NCI-H2196 (cell line): ENCODE data around the gene KCTD17.

Experiments used
- DNase-seq: peaks from one replicate; lab custom pipeline; 2025; ENCODE audit not compliant: unreplicated experiment; lab: John Stamatoyannopoulos, UW

KCTD17 gene, protein sequence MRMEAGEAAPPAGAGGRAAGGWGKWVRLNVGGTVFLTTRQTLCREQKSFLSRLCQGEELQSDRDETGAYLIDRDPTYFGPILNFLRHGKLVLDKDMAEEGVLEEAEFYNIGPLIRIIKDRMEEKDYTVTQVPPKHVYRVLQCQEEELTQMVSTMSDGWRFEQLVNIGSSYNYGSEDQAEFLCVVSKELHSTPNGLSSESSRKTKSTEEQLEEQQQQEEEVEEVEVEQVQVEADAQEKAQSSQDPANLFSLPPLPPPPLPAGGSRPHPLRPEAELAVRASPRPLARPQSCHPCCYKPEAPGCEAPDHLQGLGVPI

DNA sequence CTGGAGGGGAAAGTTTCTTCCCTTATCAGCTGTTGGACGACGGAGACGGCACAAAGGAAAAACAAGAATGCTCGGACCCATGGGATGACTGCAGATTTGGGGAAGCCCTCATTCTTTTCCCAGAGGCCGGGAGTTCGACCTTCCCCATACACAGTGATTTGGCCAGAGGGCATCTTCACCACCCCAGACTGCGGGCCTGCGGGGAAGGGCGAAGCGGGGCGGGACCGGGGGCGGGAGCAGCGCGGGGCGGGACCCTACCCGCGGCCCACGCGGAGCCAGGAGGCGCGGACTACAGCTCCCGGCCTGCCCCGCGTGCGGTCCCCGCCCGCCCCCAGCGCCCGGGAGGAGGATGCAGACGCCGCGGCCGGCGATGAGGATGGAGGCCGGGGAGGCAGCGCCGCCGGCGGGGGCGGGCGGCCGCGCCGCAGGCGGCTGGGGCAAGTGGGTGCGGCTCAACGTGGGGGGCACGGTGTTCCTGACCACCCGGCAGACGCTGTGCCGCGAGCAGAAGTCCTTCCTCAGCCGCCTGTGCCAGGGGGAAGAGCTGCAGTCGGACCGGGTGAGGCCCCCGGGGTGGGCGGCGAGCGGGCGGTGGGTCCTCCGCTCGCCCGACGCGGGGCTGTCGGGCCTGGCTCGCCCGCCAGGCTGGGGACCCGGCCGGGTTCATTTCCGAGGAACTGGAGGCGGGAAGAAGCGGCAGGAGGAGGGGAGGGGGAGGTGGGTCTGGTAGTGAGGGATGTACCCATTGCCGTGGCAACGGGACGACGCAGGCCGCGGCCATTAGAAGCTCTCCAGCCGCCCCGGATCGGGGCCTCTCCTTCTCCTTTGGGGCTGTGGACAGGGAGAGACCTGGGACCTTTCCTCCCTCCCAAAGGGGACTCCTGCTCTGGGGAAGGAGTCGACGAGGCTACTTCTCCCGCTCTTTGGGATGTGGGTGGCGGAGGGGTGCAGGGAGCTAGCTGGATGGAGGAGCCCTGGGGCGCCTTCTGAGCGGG, at the start of gene KCTD17:
TSS of gene KCTD17 (plus strand) at position 352 of the 995 bp plus-strand sequence. CDS start at position 371, 19 bp downstream.
- peak; percentile 34 for DNase-seq

DNA sequence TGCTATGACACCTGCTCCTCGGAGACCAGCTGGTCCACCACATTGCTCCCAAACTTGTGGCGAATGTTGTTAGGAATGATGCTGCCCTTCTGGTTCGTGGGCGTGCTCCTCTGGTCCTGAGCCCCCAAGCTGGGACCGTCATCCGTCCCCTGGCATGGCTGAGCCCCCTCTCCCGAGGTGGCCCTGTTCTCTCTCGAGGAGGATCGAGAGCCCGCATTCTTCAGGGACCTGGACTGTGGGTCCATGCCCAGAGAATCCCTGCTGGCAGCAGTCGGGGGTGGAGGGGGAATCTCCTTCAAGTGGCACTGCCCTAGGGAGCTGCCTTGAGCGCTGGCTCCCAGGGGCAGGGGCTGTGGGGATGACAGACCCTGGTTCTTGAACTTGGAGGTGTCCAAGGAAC, 49.7 kb upstream of the KCTD17 start:
- DNase-seq: no peak

DNA sequence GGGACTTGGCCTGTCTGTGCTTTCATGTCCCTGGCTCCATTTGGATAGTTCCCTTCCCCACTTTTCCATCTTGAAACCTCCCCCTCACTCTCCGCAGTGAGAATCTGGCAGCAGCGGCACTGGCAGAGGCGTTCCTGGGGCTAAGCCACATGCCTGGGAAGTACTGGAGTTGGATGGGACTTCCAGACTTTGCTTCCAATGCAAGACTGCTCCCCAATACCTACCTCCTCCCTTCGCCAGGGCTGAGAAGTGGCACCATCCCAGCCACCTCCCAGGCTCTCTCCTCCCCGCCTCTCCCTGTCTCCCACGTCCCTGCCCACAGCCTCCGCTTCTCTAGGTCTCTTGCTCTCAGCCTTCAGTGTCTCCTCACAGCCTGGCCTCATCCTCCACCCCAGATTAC, 48.9 kb upstream of the KCTD17 start:
- DNase-seq: no peak

DNA sequence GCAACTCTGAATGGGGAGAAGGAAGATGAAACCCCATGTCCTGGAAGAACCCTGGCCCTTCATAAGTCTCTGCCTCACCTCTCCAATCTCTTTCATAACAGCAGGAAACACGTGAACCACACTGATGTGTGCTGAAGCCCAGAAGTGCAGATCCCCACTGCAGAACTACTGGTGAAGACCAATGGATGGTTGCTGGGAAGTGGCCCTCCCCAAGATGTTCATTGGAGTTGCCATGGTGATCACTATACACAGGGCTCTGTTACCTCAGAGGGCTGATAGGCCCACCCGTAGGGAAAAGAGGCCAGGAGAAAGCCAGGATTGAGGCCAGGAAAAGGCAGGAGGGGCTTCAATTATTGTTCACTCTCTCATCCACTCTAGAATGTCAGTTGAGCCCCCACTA, 43.9 kb upstream of the KCTD17 start:
- DNase-seq: no peak

DNA sequence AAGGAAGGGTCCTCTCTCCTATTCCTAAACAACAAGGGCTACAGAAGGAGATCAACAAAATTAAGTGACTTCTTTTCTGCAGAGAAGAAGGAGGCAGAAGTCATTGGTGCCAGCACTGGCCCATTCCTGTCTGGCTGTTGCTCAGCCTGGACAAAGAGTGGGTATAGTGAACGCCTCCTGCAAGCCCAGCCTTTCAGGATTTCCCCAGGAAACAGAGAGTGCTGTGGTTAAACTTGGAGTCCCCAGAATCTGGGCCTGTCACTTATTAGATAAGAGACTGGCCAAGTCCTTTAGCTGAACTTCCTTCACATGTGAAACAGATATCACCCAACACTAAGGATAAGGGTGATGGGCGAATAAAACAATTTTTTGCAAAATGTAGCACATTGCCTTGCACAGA, 43.2 kb upstream of the KCTD17 start:
- no peak for DNase-seq

DNA sequence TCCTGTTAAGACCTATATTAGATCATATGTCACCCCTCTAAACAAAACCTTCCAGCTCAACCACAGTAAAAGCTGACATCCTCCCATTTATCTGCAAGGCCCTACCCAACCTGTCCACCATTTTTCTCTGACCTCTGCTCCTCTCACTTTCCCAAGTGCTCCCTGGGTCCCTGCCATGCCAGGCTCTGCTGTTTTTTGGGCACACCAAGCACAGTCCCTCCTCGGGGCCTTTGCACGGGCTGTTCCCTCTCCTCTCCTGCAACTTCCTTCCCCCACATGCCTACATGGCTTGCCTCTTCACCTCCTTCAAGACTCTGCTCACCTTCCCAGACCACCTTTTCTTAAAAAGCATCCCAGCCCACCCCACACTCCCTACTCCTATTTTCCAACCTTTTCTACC, 42.1 kb upstream of the KCTD17 start:
- no peak for DNase-seq

DNA sequence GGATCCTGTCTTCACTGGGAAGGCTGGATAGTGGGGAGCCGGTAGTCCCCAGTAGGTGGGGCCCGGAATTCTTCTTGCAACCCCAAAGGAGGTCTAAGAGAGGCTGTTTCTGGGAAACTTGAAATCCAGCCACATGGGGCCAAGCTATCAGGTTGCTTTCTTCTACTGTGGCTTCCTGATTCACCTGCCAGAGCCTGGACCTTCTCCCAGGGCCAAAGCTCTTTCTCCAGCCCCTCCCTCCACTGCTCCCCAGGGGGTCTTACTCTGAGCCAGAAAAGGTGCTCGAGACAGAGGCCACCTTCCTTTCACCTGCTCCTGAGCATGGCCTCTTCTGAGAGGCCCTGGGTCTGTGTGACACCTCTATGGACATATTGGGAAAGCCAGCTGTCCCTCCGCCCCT, 41.4 kb upstream of the KCTD17 start:
- peak; percentile 18 for DNase-seq

DNA sequence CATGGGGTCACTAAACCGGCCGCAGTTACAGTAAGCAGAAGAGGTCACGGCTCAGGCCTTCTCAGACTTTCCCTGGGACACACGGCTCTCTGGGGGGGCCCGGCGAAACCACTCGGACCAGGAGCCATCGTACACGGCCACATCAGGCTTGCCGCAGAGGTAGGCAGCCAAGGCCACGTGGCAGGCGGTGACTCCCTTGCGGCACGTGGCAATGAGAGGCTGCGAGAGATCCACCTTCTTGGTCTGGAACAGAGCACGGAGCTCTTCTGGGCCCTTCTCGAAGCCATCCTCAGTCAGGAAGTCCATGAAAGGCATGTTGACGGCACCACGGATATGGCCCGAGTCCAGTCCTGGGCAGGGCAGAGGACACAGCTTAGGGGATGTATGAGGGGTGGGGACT, 40.6 kb upstream of the KCTD17 start:
- no peak for DNase-seq

DNA sequence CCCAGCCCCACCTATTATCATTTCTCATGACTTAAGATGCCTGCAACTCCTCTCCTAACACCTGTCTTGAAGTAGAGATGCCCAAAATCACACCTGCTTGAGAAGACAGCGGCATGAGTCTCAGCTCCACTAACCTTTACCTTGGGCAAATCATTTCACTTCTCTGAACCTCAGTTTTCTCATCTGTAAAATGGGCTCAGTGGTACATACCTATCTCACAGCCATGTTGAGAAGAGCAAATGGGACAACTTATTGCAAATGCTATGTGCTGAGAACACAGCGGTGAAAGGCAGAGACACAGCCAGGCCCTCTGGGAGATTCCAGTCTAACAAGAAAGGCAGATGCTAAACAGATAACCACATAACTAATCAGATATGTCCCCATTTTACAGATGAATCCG, 40.1 kb upstream of the KCTD17 start:
- DNase-seq: no peak

DNA sequence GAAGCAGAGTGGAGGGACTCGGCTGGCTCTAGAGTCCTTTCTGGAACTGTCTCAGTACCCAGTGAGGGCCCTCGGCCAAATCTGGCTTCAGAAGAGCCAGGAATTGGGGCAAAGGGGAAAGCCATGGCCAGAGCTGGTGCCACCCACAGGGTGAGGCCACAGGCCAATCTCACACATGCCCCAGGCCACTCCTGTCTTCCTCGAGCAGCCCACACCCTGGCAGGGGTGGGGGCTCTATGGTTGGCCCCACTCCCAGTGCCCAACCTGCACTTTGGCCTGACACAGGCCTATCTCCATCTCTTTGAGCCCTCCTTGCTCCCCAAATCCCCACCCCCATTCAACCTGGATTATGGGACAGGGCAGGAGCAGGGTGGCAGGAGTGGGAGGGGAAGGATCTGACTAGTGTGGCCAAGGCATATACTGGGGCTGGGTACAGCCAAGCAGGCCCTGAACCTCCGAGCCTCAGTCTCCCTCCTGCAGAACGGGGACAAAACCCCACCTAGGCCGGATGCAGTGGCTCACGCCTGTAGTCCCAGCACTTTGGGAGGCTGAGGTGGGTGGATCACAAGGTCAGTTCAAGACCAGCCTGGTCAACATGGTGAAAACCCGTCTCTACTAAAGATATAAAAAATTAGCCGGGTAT, 39.2 kb upstream of the KCTD17 start:
- no peak for DNase-seq

DNA sequence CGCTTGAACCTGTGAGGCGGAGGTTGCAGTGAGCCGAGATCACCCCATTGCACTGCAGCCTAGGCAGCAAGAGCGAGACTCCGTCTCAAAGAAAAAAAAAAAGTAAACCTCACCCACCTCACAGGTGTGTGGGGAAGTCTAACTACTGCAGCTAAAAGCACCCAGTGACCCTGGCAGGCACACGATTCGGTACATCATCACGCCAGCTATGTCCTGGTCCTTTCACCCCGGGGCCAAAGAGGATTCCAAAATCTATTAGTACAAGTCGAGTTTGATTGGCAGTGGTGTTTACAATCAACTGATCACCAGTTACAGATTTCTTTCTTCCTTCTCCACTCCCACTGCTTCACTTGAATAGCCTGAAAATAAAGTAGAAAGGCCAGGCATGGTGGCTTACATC, 38.6 kb upstream of the KCTD17 start:
- no peak for DNase-seq

DNA sequence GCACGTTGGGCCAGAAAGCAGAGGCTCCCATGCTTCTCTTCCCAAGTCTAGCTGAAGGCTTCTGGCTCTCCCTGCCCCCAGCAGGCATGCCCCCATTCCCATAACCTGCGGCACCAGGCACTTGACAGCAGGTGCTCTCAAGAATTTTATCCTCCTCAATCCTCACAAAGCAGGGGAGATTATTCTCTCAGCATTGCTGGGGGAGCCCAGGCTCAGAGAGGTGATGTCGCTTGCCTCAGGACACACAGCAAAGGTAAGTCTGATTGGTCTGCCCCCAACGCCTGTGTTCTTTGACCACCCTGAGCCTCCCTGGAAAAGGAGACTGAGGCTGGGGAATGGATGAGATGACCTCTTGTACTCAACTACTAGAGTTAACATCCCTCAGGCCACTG, 37.1 kb upstream of the KCTD17 start:
- DNase-seq: no peak

DNA sequence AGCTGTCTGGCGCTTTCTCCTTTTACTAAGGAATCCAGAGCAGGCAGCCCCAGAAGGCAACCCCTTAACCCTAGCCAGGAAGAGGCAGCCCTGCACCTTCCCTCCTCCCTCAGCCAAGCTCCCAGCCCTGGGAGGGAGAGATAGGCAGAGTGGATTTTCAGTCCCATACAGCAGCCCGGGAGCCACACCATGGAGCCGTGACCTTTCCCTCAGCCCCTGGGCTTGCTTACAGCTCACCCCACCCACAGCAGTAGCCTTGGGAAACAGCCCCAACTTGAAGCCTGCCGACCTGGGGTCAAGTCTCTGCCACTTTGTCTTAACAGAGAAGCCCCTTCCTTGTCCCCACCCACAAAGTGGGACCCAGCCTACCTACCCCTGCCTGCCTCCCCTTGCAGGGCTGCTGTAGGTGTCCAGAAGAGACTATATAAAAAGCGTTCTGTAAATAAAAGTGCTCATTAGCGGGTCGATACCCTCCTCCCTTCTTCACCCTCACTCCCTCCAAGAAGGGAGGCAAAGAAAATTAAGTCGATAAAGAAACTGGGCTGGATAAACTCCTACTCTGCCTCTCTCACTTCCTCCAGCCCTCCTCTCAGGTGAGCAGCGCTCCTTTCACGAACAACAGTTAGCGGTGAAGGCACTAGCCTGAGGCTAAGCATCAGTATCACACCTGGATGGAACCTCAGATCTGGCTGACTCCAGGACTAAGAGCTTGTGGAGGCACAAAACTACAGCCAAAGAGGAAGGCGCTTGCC, 36.5 kb upstream of the KCTD17 start:
- no peak for DNase-seq

DNA sequence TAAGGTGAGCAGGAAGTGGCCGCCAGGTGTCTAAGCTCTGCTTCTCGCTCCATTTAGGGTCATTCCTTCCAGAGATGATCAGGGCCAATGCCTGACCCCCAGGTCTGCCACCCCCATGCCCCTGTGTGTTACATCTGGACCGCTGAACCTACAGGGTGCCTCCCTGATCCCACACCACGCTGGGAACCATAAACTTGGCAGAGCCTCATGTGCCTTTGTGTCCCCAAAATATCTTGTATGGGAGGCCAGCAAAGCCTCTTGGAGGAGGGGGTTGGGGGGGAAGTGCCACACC, 36.0 kb upstream of the KCTD17 start:
- no peak for DNase-seq

DNA sequence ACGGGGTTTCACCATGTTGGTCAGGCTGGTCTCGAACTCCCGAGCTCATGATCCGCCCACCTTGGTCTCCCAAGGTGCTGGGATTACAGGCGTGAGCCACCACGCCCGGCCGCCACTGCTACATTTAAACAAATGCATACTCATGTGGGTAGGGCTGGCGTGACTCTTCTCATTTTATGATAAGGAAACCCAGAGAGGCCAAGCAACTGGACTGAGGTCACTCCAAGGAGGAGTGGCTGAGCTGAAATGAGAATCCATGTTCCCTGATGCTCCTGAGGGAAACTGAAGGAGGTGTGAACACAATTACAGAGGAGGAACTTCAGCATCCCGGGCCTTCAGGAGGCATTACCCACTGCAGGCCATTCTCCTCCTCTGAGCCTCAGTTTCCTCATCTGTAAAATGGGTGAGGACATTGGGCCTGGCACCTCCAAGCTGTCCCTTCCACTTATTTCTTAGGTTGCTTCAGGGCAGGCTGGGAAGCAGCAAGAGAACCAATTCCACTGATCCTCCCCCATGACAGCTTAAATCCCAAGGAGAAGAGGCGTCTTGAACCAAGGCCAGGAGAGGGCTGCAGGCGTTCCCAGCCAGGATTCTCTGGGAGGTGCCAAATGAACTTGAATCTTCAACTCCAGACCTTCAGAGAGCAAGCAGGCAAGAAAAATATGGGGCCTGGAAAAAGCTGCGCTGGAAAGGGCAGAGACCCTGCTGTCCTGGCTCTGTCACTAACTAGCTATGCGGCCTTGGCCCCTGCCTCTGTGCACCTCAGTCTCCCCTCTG, 35.2 kb upstream of the KCTD17 start:
- DNase-seq: no peak

DNA sequence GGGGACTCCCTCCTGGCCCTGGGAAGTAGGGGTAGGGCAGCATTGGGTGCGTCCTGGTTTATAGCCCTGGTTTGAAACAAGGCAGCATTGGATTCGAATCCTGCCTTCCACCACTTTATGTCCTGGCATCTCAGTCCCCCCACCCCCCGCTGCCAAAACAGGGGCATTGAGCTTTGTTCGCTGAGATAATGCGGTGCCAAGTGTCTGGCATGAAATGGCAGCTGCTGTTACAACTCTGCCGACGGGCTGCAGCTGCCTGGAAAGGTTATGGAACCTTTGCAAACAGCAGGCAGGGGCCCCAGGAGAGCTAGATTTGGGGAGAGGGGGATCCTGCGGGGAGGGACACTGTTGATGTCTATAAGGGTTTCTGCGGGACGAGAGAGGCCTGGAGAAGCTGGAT, 34.2 kb upstream of the KCTD17 start:
- DNase-seq: no peak

DNA sequence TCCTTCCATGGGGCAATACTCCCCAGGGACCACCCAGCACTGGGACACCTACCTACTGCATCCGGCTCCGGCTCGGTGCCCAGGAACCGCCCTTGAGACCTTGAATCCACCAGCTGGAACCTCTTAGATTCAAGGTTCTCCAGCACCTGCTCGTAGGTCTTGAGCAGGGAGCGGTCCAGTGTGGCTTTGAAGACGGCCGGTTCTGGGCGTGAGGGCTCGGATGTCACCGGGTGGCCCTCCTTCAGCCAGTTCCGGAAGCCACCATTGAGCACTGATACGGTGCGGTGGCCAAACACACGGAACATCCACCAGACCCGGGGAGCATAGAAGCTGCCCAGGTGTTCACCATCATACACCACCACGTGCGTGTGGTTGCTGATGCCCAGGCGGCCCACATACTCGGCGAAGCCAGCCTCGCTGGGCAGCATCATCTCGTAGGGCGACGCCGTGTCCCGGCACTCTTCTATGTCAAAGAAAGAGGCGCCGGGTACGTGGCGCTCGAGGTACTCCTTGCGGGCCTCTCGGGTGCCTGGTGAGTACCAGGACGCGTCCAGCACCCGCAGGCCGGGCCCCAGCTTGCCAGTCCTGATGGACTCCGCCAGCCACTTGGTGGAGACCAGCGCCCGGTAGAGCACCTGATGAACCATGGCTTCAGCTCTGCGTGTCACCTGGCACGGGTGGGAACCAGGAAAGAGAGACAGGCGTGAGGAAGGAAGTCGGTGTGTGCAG, 33.3 kb upstream of the KCTD17 start:
- DNase-seq: no peak

DNA sequence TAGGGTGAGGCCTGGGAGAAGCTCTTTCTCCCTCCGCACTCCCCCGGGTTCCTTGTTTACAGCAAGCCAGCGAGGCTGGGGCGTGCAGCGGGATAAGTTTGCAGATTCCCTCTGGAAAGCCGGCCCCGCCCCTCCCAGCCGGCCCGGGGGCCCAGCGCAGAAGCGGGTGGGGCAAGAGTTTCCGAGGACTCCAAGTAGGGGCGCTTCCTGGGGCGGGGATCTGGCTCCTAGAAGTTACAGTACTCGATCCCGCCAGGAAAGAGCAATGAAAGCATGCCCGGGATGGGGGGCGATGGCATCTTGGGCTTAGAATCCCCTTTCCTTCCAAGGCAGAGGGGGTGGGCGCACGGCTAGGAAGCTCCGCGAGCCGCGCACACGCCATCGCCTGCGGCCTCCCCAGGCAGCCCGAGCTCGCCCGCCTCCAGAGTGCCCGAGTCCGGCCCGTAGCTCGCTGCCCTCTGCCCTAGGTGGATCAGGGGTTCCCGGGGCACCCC, 32.7 kb upstream of the KCTD17 start:
- no peak for DNase-seq

DNA sequence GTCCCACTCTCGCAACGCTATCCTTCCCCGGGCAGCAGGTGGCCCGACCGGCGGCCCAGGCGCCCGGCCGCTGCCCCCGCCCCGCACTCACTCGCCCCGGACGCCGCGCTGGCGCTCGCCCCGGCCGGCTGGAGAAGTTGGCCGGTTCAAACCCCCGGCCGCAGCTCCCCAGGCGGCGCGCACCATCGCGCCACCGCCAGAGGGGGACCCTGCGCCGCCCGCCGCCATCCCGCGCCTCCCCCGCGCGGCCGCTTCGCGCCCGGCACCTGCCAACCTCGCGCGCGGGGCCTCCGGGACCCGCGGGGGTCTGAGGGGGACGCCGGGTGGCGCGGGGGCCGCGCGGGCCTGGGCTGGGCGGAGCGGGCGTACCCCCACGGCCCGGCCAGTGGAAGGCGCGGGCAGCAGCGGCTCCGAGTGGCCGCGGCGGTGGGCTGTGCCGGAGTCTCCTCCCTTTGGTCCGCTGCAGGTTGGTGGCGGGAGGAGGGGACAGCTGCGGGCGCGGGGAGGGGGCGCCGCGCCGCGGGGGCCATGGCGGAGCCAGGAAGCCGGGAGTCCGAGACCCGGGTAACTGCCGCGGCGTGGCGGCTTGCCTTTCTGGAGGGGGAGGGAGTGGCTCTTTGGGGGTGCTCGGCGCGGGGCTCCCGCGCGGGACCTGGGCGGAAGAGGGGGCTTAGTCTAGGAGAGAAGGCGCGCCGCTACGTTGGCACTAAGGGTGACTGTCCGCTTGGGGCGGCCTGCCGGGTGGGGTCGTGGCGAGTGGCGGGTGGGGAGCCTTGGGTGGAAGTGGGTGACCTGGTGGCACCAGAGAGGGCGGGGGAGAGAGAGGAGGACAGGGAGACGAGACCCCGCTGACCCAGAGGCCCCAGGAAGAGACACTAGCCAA, 32.0 kb upstream of the KCTD17 start, which contains the start of the genes MPST and TST:
TSS of gene MPST (plus strand) at position 434 of the 883 bp plus-strand sequence. CDS start at position 529, 95 bp downstream.
TSS of gene TST (minus strand) at position 139 of the 883 bp plus-strand sequence. CDS start 715 bp downstream, outside the sequence.
- DNase-seq: peak; percentile 41
